Left ventricle myocardium superior (tissue), 1 donor: Measurements from ENCODE around the gene SAMD7. TPM values are rescaled to one million over a fixed set of nuclear protein-coding genes. Genes with fewer than 3 reads are reported as not detected.

ENCODE experiments used
- ATAC-seq: fragments of 200-7000 bp; cut with Tn5 transposase; one replicate; pipeline ENCODE4 v1.9.1; 2020; ENCODE audit warnings: mild to moderate bottlenecking, moderate library complexity
- DNase-seq: peaks from one replicate; pipeline ENCODE4 v3.0.0-alpha.2; 2020
- intact Hi-C: fragments of 100-400 bp; cut with micrococcal nuclease; formaldehyde crosslinking; loops from one replicate; pipeline ENCODE4 v1.11.0; 2022
- total RNA-seq: library from RNA; stranded (reverse); fragmentation: NEBNext Ultra II Directional; extraction: Animal tissue kit (Norgen Biotek cat#: 25700); gene quantifications from one replicate; pipeline ENCODE4 v1.2.1, GENCODE V29; 2021
- donor health status: DM: no; HTN: yes; CAD: no; lungs with severe emphysema.

SAMD7 gene
- total RNA-seq, 1 donor from 2014 or later = not detected

GRCh38 chr3:169901453-169901852 lies 9.9 kb upstream of the SAMD7 start:
- no peak for ATAC-seq
- DNase-seq = no peak
- intact Hi-C loops = no loop called here

- no peak for ATAC-seq
- intact Hi-C loops = no loop called here
These were observed 6.0 kb upstream of the SAMD7 start for GRCh38 chr3:169905404-169905803.

GRCh38 chr3:169907476-169907875 lies 3.9 kb upstream of the SAMD7 start:
- intact Hi-C loops = no loop called here
- DNase-seq (no peak), ATAC-seq (no peak)

More at GRCh38 chr3:169905404-169905803, 6.0 kb upstream of the SAMD7 start:
- no peak for DNase-seq

GRCh38 chr3:169907944-169908343 lies 3.4 kb upstream of the SAMD7 start:
- intact Hi-C loops = no loop called here
- no peak for ATAC-seq

GRCh38 chr3:169913323-169913722 lies 2.0 kb downstream of the SAMD7 start:
- peak; percentile 58 for ATAC-seq

More at GRCh38 chr3:169907944-169908343, 3.4 kb upstream of the SAMD7 start:
- DNase-seq = no peak

GRCh38 chr3:169914321-169914720 lies 2.9 kb downstream of the SAMD7 start:
- DNase-seq (no peak), ATAC-seq (peak; percentile 76)
- intact Hi-C loops = no loop called here

More at GRCh38 chr3:169913323-169913722, 2.0 kb downstream of the SAMD7 start:
- intact Hi-C loops = no loop called here
- DNase-seq = no peak

- ATAC-seq = peak; percentile 98
- peak; percentile 86 for DNase-seq
These were observed 11.8 kb downstream of the SAMD7 start for GRCh38 chr3:169923189-169923588.

GRCh38 chr3:169923831-169924230 lies 12.5 kb downstream of the SAMD7 start:
- intact Hi-C loops = no loop called here

More at GRCh38 chr3:169923189-169923588, 11.8 kb downstream of the SAMD7 start:
- intact Hi-C loops = no loop called here

GRCh38 chr3:169929830-169930519 lies 18.6 kb downstream of the SAMD7 start:
- ATAC-seq = no peak
- DNase-seq = no peak
- intact Hi-C loops = no loop called here

More at GRCh38 chr3:169923831-169924230, 12.5 kb downstream of the SAMD7 start:
- DNase-seq (no peak), ATAC-seq (peak; percentile 10)

- intact Hi-C loops = no loop called here
- DNase-seq = no peak
These were observed 19.5 kb downstream of the SAMD7 start for GRCh38 chr3:169930843-169931242.

GRCh38 chr3:169931747-169932520 lies 20.6 kb downstream of the SAMD7 start:
- DNase-seq (no peak), ATAC-seq (no peak)
- intact Hi-C loops = no loop called here

More at GRCh38 chr3:169930843-169931242, 19.5 kb downstream of the SAMD7 start:
- no peak for ATAC-seq

GRCh38 chr3:169939320-169939719 lies 27.9 kb downstream of the SAMD7 start:
- no peak for DNase-seq
- no peak for ATAC-seq
- intact Hi-C loops = no loop called here

- ATAC-seq (no peak), DNase-seq (no peak)
- intact Hi-C loops = no loop called here
These were observed 28.4 kb downstream of the SAMD7 start for GRCh38 chr3:169939751-169940150.

GRCh38 chr3:169940470-169941181 lies 29.3 kb downstream of the SAMD7 start:
- intact Hi-C loops = no loop called here
- no peak for DNase-seq
- no peak for ATAC-seq

GRCh38 chr3:169945313-169945712 lies 33.9 kb downstream of the SAMD7 start:
- ATAC-seq = peak; percentile 50
- peak; percentile 35 for DNase-seq
- intact Hi-C loops = no loop called here

GRCh38 chr3:169946336-169946735 lies 35.0 kb downstream of the SAMD7 start:
- ATAC-seq (no peak), DNase-seq (no peak)
- intact Hi-C loops = no loop called here

GRCh38 chr3:169948559-169949448 lies 37.4 kb downstream of the SAMD7 start:
- intact Hi-C loops = no loop called here
- ATAC-seq (peak; percentile 66), DNase-seq (no peak)

- no peak for DNase-seq
- intact Hi-C loops = no loop called here
- ATAC-seq = no peak
These were observed 40.7 kb downstream of the SAMD7 start for GRCh38 chr3:169952045-169952444.
